ENCODE results near the gene KLRG1.
A peak's percentile ranks its signal among the peaks of the same experiment; 100 is the strongest.

The KLRG1 gene

DNA sequence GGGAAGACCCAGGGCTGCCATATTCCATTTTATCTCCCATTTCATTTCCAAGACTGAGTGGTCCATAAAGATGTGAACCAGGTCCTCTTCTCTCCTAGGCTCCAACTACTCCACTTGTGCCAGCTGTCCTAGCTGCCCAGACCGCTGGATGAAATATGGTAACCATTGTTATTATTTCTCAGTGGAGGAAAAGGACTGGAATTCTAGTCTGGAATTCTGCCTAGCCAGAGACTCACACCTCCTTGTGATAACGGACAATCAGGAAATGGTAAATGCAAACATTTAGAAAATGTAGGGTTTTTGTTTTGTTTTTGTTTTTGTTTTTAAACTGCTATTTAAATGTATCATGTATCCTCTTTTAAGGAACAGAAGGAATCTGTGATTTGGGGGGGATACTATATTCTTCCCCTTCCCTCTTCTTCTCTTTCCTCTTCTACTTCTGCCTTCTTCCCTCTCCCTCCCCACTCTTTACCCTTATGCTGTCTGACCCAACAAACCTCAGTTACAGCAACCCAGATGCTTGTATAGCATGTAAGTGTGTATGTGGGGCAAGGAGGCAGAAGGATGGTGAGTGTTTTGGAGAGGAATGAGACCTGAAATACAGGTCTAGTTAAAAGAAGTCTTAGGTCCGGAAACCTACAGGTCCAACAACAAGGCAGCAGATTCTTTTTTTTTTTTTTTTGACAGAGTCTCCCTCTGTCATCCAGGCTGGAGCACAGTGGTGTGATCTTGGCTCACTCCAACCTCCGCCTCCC, 5.9 kb downstream of the KLRG1 start:
- DNase-seq (ENCODE audit: low read depth, low spot score): no peak
- no peak overlapping the region for H3K4me3 ChIP-seq (ENCODE audit: low read depth, low read length)
- no peak for TF ChIP-seq CTCF (IDR thresholded peaks at IDR 0.05; ENCODE audit: low read depth, low read length)
- in situ Hi-C loops (cut with HindIII; ENCODE audit: low sequenced_read_pairs): no loop called here

DNA sequence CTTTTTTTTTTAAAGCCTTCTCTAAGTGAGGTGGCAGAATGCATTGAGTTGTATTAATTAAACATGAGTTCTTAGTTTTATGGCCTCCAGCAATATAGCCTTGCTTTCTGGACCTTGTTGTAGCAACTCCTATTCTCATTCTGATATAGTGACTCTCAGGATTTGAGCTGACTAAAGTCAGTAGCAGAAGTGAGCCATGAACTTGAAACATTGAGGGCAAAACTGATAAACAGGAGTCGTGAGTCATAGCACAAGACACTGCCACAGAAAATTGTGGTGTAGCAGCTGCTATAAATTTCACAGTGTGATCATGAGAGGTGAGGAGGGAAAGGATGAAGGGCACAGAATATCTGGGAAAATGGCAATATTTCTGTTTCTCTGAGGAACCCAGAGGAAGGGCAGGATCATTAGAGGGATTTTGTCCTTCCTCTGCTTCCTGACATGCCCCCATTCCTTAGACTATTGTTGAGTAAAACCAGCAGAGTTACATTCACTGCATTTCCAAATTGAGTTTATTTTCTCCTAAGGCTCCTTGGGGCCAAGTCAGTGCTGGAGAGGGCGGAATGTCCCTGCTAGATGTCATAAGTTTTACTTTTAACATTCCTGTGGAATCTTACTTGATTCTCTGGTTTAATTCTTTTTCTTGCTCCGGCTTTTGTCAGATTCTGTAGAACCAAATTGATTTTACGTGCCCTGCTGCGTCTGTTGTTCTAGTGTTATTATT, 7.5 kb downstream of the KLRG1 start:
- peak; percentile 28 for DNase-seq (ENCODE audit: low read depth, low spot score)
- H3K4me3 ChIP-seq (ENCODE audit: low read depth, low read length): no peak overlapping the region
- TF ChIP-seq CTCF (IDR thresholded peaks at IDR 0.05; ENCODE audit: low read depth, low read length): no peak
- in situ Hi-C loops (cut with HindIII; ENCODE audit: low sequenced_read_pairs): no loop called here

GRCh38 chr12:9001233-9001632, 11.9 kb downstream of the KLRG1 start:
- in situ Hi-C loops (cut with HindIII; ENCODE audit: low sequenced_read_pairs): no loop called here
- TF ChIP-seq CTCF (IDR thresholded peaks at IDR 0.05; ENCODE audit: low read depth, low read length): no peak
- H3K4me3 ChIP-seq (ENCODE audit: low read depth, low read length): no peak overlapping the region
- DNase-seq (ENCODE audit: low read depth, low spot score): no peak

GRCh38 chr12:9002335-9002734, 13.0 kb downstream of the KLRG1 start:
- TF ChIP-seq CTCF (IDR thresholded peaks at IDR 0.05; ENCODE audit: low read depth, low read length): no peak
- in situ Hi-C loops (cut with HindIII; ENCODE audit: low sequenced_read_pairs): no loop called here
- no peak for DNase-seq (ENCODE audit: low read depth, low spot score)
- no peak overlapping the region for H3K4me3 ChIP-seq (ENCODE audit: low read depth, low read length)

GRCh38 chr12:9022592-9022991, 33.2 kb downstream of the KLRG1 start:
- no peak for TF ChIP-seq CTCF (IDR thresholded peaks at IDR 0.05; ENCODE audit: low read depth, low read length)
- no peak for DNase-seq (ENCODE audit: low read depth, low spot score)
- no peak overlapping the region for H3K4me3 ChIP-seq (ENCODE audit: low read depth, low read length)
- in situ Hi-C loops (cut with HindIII; ENCODE audit: low sequenced_read_pairs): no loop called here

GRCh38 chr12:9024512-9024911, 35.2 kb downstream of the KLRG1 start:
- no peak overlapping the region for H3K4me3 ChIP-seq (ENCODE audit: low read depth, low read length)
- in situ Hi-C loops (cut with HindIII; ENCODE audit: low sequenced_read_pairs): no loop called here
- TF ChIP-seq CTCF (IDR thresholded peaks at IDR 0.05; ENCODE audit: low read depth, low read length): no peak
- no peak for DNase-seq (ENCODE audit: low read depth, low spot score)
